Osteocyte (in vitro differentiated cells): ENCODE results near the gene B3GALT5. TPM values are rescaled to one million over a fixed set of nuclear protein-coding genes. Genes with fewer than 3 reads are reported as not detected.

Experiments used
- DNase-seq: peaks from one replicate; pipeline ENCODE4 v3.0.0; 2021; ENCODE audit warnings: mixed read lengths; ENCODE audit not compliant: unreplicated experiment; ENCODE audit errors: extremely low spot score
- H3K27ac Mint-ChIP-seq: one replicate; pipeline ENCODE4 v1.8.0; 2021; ENCODE audit warnings: mild to moderate bottlenecking, mixed read lengths; ENCODE audit not compliant: unreplicated experiment
- H3K27me3 Mint-ChIP-seq: one replicate; pipeline ENCODE4 v1.8.0; 2021; ENCODE audit warnings: mixed read lengths; ENCODE audit not compliant: unreplicated experiment
- H3K36me3 Mint-ChIP-seq: one replicate; pipeline ENCODE4 v1.8.0; 2021; ENCODE audit warnings: mixed read lengths; ENCODE audit not compliant: unreplicated experiment
- H3K4me1 Mint-ChIP-seq: one replicate; pipeline ENCODE4 v1.8.0; 2021; ENCODE audit warnings: mixed read lengths; ENCODE audit not compliant: unreplicated experiment
- H3K4me3 Mint-ChIP-seq: one replicate; pipeline ENCODE4 v1.8.0; 2021; ENCODE audit warnings: mild to moderate bottlenecking, moderate library complexity, mixed read lengths; ENCODE audit not compliant: unreplicated experiment
- H3K9me3 Mint-ChIP-seq: one replicate; pipeline ENCODE4 v1.8.0; 2021; ENCODE audit warnings: mixed read lengths; ENCODE audit not compliant: unreplicated experiment
- total RNA-seq: library from RNA; stranded (reverse); gene quantifications from 2 replicates; pipeline ENCODE4 v1.2.1, GENCODE V29; 2021
- TF ChIP-seq, protein P1 (sequence below): fragments of 200-600 bp; sonication (generic); IDR thresholded peaks from 2 replicates; pipeline ENCODE4 v1.5.0; 2021; ENCODE audit warnings: antibody characterized with exemption, mild to moderate bottlenecking, moderate library complexity

Gene B3GALT5
- total RNA-seq, 1 donor from 2014 or later, result not detected

DNA sequence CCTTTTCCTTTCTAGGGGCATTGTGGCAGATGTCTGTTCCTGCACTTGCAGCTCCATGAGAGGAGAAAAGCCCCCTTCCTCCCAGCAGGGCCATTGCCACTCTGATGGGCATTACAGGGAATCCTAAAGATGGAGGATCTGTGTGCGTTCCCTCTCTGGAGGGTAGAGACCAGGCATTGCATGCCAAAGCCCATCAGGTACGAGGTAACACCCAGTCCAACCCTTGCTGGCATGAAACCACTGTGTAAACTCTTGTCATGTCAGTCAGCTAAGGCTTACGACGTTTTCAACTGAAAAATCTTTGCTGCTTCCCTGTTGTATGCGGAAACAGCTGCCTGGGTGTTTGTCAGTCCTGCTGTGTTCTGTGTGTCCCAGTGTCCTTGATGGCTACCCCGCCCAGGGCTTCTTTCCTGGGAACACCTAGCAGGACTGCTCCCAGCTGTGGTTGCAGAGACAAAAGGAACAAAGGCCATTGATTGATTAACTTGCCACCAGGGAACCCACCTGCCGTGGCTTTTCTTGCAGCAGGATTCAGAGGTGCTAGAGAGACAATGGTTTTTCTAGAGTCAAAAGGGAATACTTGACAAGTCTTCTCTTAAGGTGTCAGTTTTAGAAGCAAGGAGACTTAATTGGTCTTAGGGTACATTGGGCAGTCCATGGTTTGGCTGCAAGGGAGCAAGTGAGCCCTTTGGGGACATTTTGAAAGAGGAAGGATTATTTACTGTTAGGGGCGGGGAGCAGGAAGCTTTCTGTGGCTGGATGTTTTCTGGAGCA is 24.6 kb downstream of the B3GALT5 start:
- Mint-ChIP-seq H3K4me1 (peaks cover 18% of the 10 kb centered on the region), H3K4me3 (no peak overlapping the region), H3K27ac (no peak overlapping the region)

DNA sequence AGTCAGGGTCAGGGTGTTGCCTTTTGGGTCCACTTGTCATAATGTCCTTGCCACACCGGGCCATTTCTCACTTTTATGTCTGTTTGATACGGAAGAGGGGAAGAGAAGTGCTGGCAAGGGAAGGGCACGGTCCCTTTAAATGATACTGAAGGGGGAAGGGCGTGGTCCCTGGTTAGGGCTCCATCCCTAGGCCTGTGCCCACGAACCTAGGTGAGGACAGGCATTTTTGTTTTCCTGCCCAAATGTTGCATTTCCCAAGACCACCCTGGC is 25.2 kb downstream of the B3GALT5 start:
- TF ChIP-seq, protein P1, sequence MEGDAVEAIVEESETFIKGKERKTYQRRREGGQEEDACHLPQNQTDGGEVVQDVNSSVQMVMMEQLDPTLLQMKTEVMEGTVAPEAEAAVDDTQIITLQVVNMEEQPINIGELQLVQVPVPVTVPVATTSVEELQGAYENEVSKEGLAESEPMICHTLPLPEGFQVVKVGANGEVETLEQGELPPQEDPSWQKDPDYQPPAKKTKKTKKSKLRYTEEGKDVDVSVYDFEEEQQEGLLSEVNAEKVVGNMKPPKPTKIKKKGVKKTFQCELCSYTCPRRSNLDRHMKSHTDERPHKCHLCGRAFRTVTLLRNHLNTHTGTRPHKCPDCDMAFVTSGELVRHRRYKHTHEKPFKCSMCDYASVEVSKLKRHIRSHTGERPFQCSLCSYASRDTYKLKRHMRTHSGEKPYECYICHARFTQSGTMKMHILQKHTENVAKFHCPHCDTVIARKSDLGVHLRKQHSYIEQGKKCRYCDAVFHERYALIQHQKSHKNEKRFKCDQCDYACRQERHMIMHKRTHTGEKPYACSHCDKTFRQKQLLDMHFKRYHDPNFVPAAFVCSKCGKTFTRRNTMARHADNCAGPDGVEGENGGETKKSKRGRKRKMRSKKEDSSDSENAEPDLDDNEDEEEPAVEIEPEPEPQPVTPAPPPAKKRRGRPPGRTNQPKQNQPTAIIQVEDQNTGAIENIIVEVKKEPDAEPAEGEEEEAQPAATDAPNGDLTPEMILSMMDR, result no peak
- Mint-ChIP-seq H3K36me3 (no peaks in the 10 kb centered on the region), H3K9me3 (no peaks in the 10 kb centered on the region), H3K27ac (no peak overlapping the region), H3K4me3 (no peak overlapping the region), H3K27me3 (no peaks in the 10 kb centered on the region), H3K4me1 (peaks cover 17% of the 10 kb centered on the region)
- DNase-seq, result no peak

More for the DNA sequence above, 24.6 kb downstream of the B3GALT5 start:
- no peaks in the 10 kb centered on the region for H3K27me3 Mint-ChIP-seq
- H3K9me3 Mint-ChIP-seq, result no peaks in the 10 kb centered on the region
- TF ChIP-seq, protein P1, result no peak
- no peaks in the 10 kb centered on the region for H3K36me3 Mint-ChIP-seq
- DNase-seq, result no peak

DNA sequence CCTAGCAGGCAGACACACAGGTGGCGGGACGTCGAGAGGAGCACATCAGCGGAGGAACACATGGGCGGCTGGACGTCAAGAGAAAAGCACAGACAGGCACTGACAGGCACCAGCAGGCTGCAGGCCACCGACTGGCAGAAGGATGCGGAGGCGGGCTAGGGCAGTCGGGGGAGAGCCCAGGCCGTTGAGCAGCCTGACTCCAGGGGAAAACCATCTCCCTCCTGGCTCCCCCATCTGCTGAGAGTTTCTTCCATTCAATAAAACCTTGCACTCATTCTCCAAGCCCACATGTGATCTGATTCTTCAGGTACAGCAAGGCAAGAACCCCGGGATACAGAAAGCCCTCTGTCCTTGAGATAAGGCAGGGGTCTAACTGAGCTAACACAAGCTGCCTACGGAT is 25.5 kb downstream of the B3GALT5 start:
- Mint-ChIP-seq H3K36me3 (no peaks in the 10 kb centered on the region), H3K27me3 (no peaks in the 10 kb centered on the region), H3K27ac (no peak overlapping the region), H3K9me3 (no peaks in the 10 kb centered on the region), H3K4me3 (no peak overlapping the region), H3K4me1 (peaks cover 14% of the 10 kb centered on the region)
- TF ChIP-seq, protein P1, result no peak
- peak; percentile 83 for DNase-seq

DNA sequence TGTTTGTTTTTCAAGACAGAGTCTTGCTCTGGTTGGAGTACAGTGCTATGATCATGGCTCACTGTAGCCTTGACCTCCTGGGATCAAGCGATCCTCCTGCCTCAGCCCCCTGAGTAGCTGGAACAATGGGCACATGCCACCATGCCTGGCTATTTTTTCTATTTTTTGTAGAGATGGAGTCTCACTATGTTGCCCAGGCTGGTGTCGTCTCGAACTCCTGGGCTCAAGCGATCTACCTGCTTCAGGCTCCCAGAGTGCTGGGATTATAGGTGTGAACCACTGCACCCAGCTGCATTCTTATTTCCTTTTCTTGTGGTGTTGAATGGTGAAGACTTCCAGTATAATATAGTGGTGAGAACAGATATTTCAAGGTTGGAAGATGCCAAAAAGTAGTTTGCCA is 28.0 kb downstream of the B3GALT5 start:
- H3K4me1 Mint-ChIP-seq, result peaks cover 6% of the 10 kb centered on the region
- no peaks in the 10 kb centered on the region for H3K36me3 Mint-ChIP-seq
- no peak overlapping the region for H3K27ac Mint-ChIP-seq
- H3K4me3 Mint-ChIP-seq, result no peak overlapping the region
- H3K27me3 Mint-ChIP-seq, result peaks cover 5% of the 10 kb centered on the region
- TF ChIP-seq, protein P1, result no peak
- no peaks in the 10 kb centered on the region for H3K9me3 Mint-ChIP-seq
- no peak for DNase-seq

DNA sequence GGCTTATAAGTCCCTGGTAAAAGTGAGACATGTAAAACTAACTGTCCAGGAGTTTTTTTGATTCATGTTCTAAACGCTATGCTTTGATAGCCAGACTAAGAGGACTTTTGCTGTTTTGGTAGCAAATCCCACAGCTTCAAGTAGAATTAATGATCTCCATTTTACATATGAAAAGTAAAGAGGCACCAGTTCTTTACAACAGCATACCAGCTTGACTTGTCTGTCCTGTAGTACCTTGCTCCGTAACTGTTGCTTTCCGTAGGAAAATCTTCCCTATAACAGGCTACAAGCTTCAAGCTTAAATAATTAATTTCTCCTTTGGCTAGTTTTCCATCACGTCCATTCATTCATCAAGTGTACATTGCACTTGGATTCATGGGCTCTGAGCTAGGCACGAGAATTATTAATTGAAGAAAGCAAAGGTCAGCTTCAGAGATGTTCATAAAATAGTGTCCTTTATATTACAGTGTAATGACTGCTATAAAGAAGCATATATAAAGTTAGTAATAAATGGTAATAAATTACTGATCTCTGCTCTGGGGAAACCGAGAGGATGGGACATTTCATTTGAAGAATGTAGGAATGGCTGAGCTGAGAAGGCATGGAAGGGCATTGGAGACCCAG is 29.2 kb downstream of the B3GALT5 start:
- Mint-ChIP-seq H3K36me3 (no peaks in the 10 kb centered on the region), H3K9me3 (peaks cover 3% of the 10 kb centered on the region), H3K27ac (no peak overlapping the region), H3K4me3 (no peak overlapping the region), H3K27me3 (peaks cover 5% of the 10 kb centered on the region), H3K4me1 (peaks cover 6% of the 10 kb centered on the region)
- no peak for DNase-seq
- TF ChIP-seq, protein P1, result no peak
